ENCODE results near the gene WFS1. TPM values are rescaled to one million over a fixed set of nuclear protein-coding genes. Genes with fewer than 3 reads are reported as not detected.

Gene WFS1
- total and polyA plus RNA-seq, 2 donors (not counting 3 experiments of a cell fraction or from before 2014, with no cell fraction given): 48.2 to 70.0 TPM

DNA sequence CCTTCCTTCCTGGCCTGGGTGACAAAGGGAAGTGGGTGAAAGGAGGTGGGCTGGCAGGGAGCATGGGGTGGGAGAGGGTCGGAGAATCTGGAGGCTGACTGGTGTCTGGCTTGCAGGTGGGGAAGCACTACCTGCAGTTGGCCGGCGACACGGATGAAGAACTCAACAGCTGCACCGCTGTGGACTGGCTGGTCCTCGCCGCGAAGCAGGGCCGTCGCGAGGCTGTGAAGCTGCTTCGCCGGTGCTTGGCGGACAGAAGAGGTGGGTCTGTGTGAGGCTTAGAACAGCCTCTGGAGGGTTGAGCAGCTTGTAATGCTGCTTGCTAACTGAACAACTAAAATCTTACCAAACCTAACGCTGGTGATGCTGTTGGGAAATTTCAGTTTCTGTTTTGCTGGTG is 19.2 kb downstream of the WFS1 start:
- POLR2A ChIA-PET: no interaction called here
- no peaks in the 10 kb centered on the region for H3K79me2 ChIP-seq (ENCODE audit: control insufficient read depth, insufficient read depth, low read length)
- no peak overlapping the region for H3K27ac ChIP-seq (ENCODE audit: insufficient read depth, low read depth, low read length)
- no peaks in the 10 kb centered on the region for H3K27me3 ChIP-seq (ENCODE audit: control insufficient read depth in 2 of 2, insufficient read depth in 2 of 2, low read length in 2 of 2)
- CTCF ChIA-PET: interaction anchor here (1.0 kb wide), 1 partner anchor 38 kb away, joined by 6 read pairs; no protein-coding TSS in a partner anchor
- H3K4me3 ChIP-seq (replicated peaks in 1 of 3; ENCODE audit: insufficient read depth in 1 of 3, low read depth in 1 of 3, low read length in 3 of 3): no peak overlapping the region
- H3K9me3 ChIP-seq (replicated peaks; ENCODE audit: control insufficient read depth, insufficient read depth, low read length): no peaks in the 10 kb centered on the region
- dilution Hi-C loops (cut with MboI; ENCODE audit: extremely low pct_ligation_motif_present, low sequenced_read_pairs) (no loop called here), intact Hi-C loops (cut with micrococcal nuclease) (no loop called here)
- H3K9me1 ChIP-seq (replicated peaks; ENCODE audit: control insufficient read depth, extremely low read depth, insufficient read depth, low read length): no peaks in the 10 kb centered on the region
- DNase-seq (ENCODE audit: low read depth, low spot score) (no peak), FAIRE-seq (no peak)
- H2AFZ ChIP-seq (ENCODE audit: low read depth, low read length): no peak overlapping the region
- H3K4me2 ChIP-seq (ENCODE audit: insufficient read depth, low read length): no peak overlapping the region
- no TSS peak for BruUV-seq (replicated peaks)
- H3K4me1 ChIP-seq (ENCODE audit: control insufficient read depth, extremely low read depth, insufficient read depth, low read length): no peaks in the 10 kb centered on the region
- no peak overlapping the region for H3K9ac ChIP-seq (replicated peaks; ENCODE audit: extremely low read depth, insufficient read depth, low read length)
- H3K36me3 ChIP-seq (ENCODE audit: control insufficient read depth in 2 of 2, extremely low read depth in 1 of 2, insufficient read depth in 2 of 2, low read length in 2 of 2): peaks cover 3 to 52% of the 10 kb centered on the region in 2 experiments
- H4K20me1 ChIP-seq (replicated peaks; ENCODE audit: control insufficient read depth, extremely low read depth, insufficient read depth, low read length): no peaks in the 10 kb centered on the region
- no peak for TF ChIP-seq GATA2 (IDR thresholded peaks at IDR 0.05; ENCODE audit: insufficient read depth, insufficient read length, low read depth, low read length)
- TF ChIP-seq JUN (IDR thresholded peaks at IDR 0.05; ENCODE audit: borderline replicate concordance, insufficient read depth, insufficient read length, low read depth): no peak
- TF ChIP-seq, protein P1, sequence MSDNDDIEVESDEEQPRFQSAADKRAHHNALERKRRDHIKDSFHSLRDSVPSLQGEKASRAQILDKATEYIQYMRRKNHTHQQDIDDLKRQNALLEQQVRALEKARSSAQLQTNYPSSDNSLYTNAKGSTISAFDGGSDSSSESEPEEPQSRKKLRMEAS (IDR thresholded peaks at IDR 0.05; ENCODE audit: insufficient read depth, insufficient read length): no peak
- no peak for TF ChIP-seq POLR2A (IDR thresholded peaks at IDR 0.05; ENCODE audit: low read depth, low read length)
- no peak for TF ChIP-seq MYC (IDR thresholded peaks at IDR 0.05; ENCODE audit: low read depth, low read length)
- TF ChIP-seq POLR2AphosphoS5 (IDR thresholded peaks at IDR 0.05; ENCODE audit: insufficient read depth, low read depth, low read length): no peak
- no peak for TF ChIP-seq FOS (IDR thresholded peaks at IDR 0.05; ENCODE audit: borderline replicate concordance, insufficient read depth, low read length)

- no TSS peak for BruUV-seq (replicated peaks)
These were observed 20.6 kb downstream of the WFS1 start for GRCh38 chr4:6290256-6290655.

More at GRCh38 chr4:6290256-6290655, 20.6 kb downstream of the WFS1 start:
- POLR2A ChIA-PET: no interaction called here
- H3K9me1 ChIP-seq (replicated peaks; ENCODE audit: control insufficient read depth, extremely low read depth, insufficient read depth, low read length): no peaks in the 10 kb centered on the region
- H3K9me3 ChIP-seq (replicated peaks; ENCODE audit: control insufficient read depth, insufficient read depth, low read length): no peaks in the 10 kb centered on the region
- dilution Hi-C loops (cut with MboI; ENCODE audit: extremely low pct_ligation_motif_present, low sequenced_read_pairs) (no loop called here), intact Hi-C loops (cut with micrococcal nuclease) (no loop called here)
- H3K4me2 ChIP-seq (ENCODE audit: insufficient read depth, low read length): no peak overlapping the region
- FAIRE-seq: no peak
- CTCF ChIA-PET: no interaction called here
- no peaks in the 10 kb centered on the region for H3K4me1 ChIP-seq (ENCODE audit: control insufficient read depth, extremely low read depth, insufficient read depth, low read length)
- no peaks in the 10 kb centered on the region for H3K79me2 ChIP-seq (ENCODE audit: control insufficient read depth, insufficient read depth, low read length)
- DNase-seq (ENCODE audit: low read depth, low spot score): no peak
- no peak overlapping the region for H2AFZ ChIP-seq (ENCODE audit: low read depth, low read length)
- peaks cover 3 to 62% of the 10 kb centered on the region in 2 experiments for H3K36me3 ChIP-seq (ENCODE audit: control insufficient read depth in 2 of 2, extremely low read depth in 1 of 2, insufficient read depth in 2 of 2, low read length in 2 of 2)
- TF ChIP-seq FOS (IDR thresholded peaks at IDR 0.05; ENCODE audit: borderline replicate concordance, insufficient read depth, low read length) (no peak), EZH2 (IDR thresholded peaks at IDR 0.05; ENCODE audit: borderline replicate concordance, low read depth, low read length, severe bottlenecking) (no peak), JUN (IDR thresholded peaks at IDR 0.05; ENCODE audit: borderline replicate concordance, insufficient read depth, insufficient read length, low read depth) (no peak), GATA2 (IDR thresholded peaks at IDR 0.05; ENCODE audit: insufficient read depth, insufficient read length, low read depth, low read length) (no peak), POLR2A (IDR thresholded peaks at IDR 0.05; ENCODE audit: low read depth, low read length) (no peak)
- TF ChIP-seq, protein P2, sequence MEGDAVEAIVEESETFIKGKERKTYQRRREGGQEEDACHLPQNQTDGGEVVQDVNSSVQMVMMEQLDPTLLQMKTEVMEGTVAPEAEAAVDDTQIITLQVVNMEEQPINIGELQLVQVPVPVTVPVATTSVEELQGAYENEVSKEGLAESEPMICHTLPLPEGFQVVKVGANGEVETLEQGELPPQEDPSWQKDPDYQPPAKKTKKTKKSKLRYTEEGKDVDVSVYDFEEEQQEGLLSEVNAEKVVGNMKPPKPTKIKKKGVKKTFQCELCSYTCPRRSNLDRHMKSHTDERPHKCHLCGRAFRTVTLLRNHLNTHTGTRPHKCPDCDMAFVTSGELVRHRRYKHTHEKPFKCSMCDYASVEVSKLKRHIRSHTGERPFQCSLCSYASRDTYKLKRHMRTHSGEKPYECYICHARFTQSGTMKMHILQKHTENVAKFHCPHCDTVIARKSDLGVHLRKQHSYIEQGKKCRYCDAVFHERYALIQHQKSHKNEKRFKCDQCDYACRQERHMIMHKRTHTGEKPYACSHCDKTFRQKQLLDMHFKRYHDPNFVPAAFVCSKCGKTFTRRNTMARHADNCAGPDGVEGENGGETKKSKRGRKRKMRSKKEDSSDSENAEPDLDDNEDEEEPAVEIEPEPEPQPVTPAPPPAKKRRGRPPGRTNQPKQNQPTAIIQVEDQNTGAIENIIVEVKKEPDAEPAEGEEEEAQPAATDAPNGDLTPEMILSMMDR (IDR thresholded peaks at IDR 0.05; ENCODE audit: extremely low read depth in 1 of 2, insufficient read depth in 1 of 2, low read depth in 1 of 2, low read length in 2 of 2): no peak
- no peaks in the 10 kb centered on the region for H3K27me3 ChIP-seq (ENCODE audit: control insufficient read depth in 2 of 2, insufficient read depth in 2 of 2, low read length in 2 of 2)
- H3K27ac ChIP-seq (ENCODE audit: insufficient read depth, low read depth, low read length): no peak overlapping the region
- H3K9ac ChIP-seq (replicated peaks; ENCODE audit: extremely low read depth, insufficient read depth, low read length): no peak overlapping the region
- H4K20me1 ChIP-seq (replicated peaks; ENCODE audit: control insufficient read depth, extremely low read depth, insufficient read depth, low read length): no peaks in the 10 kb centered on the region
- no peak overlapping the region for H3K4me3 ChIP-seq (replicated peaks in 1 of 3; ENCODE audit: insufficient read depth in 1 of 3, low read depth in 1 of 3, low read length in 3 of 3)
